Measurements from ENCODE around the gene RASSF5. TPM values are rescaled to one million over a fixed set of nuclear protein-coding genes. Genes with fewer than 3 reads are reported as not detected.
"Not testable (repeated sequence)": the region's sequence is repeated elsewhere in the genome, so short reads cannot be mapped to it uniquely, and the experiment has no call there.

Gene RASSF5
- total RNA-seq, 3 donors from 2014 or later = 11.0 to 17.0 (median 11.1) TPM

DNA sequence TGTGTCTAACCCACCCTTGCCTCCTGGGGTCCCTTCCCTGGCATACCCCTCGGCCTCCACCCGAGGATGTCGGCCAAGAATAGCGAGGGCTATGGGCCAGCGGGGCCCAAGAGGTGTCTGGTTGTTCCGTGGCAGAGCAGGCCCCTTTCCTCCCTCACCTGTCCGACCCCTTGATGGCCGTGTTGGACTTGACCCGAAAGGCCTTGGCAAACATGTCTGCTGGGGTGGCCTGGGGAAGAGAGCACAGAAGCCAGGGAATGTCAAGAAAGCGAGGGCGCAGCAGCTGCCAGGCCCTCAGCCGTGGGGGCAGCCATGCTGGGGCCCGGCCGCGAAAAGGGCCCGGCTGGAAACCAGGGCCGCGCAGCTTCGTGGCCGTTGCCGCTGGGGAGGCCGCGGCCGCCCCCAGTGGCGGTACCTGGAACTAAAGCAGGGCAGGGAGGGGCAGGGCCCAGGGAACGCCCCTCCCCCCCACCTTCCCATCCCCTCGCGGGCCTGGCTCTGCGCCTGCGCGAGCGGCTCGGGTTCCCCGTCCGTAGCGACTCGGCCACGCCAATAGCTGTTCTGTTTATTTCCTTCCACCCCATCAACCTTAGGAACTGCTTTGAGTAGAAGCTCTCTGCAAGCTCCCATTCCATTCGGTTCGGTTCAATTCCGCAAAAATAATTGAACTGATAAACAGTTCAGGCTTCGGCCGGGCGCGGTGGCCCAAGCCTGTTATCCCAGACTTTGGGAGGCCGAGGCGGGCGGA is 105.0 kb downstream of the RASSF5 start, which contains the start of gene EIF2D:
TSS of gene EIF2D (minus strand) at position 337 of the 748 bp plus-strand sequence. CDS start at position 214, 123 bp downstream.
- Histone ChIP-seq H3K4me3 (peak within 1 kb of the TSS; percentile 63 to 77 (median 67)), H3K27me3 (no peaks in the 10 kb centered on the region), H3K9me3 (no peaks in the 10 kb centered on the region), H3K27ac (peak within 1 kb of the TSS; percentile 89 to 95), H3K36me3 (no peaks in the 10 kb centered on the region), H3K4me1 (no peaks in the 10 kb centered on the region)
- intact Hi-C loops (cut with DNase I; ENCODE audit: low total_unique reads) = no loop called here
- peak; percentile 90 to 93 for DNase-seq (ENCODE audit: low spot score in 2 of 2)
- TF ChIP-seq, protein P1, sequence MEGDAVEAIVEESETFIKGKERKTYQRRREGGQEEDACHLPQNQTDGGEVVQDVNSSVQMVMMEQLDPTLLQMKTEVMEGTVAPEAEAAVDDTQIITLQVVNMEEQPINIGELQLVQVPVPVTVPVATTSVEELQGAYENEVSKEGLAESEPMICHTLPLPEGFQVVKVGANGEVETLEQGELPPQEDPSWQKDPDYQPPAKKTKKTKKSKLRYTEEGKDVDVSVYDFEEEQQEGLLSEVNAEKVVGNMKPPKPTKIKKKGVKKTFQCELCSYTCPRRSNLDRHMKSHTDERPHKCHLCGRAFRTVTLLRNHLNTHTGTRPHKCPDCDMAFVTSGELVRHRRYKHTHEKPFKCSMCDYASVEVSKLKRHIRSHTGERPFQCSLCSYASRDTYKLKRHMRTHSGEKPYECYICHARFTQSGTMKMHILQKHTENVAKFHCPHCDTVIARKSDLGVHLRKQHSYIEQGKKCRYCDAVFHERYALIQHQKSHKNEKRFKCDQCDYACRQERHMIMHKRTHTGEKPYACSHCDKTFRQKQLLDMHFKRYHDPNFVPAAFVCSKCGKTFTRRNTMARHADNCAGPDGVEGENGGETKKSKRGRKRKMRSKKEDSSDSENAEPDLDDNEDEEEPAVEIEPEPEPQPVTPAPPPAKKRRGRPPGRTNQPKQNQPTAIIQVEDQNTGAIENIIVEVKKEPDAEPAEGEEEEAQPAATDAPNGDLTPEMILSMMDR (IDR thresholded peaks at IDR 0.05) = peak; percentile 96 to 99 (median 98)
- TF ChIP-seq POLR2A (IDR thresholded peaks at IDR 0.05) (peak; percentile 39), POLR2AphosphoS5 (IDR thresholded peaks at IDR 0.05) (peak; percentile 76 to 96 (median 86))

DNA sequence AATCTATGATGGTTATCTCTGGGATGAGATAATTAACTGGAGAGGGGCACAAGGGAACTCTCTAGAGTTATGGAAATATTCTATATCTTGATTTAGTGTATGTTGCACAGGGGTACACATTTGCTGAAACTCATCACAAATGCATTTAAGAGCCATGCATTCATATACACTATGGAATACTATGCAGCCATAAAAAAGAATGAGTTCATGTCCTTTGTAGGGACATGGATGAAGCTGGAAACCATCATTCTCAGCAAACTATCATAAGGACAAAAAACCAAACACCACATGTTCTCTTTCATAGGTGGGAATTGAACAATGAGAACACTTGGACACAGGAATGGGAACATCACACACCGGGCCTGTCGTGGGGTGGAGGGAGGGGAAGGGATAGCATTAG is 119.1 kb downstream of the RASSF5 start:
- intact Hi-C loops (cut with DNase I; ENCODE audit: low total_unique reads); DNase-seq (ENCODE audit: low spot score in 2 of 2); H3K4me3 ChIP-seq; H3K27me3 ChIP-seq; H3K9me3 ChIP-seq; H3K36me3 ChIP-seq; H3K4me1 ChIP-seq; H3K27ac ChIP-seq: not testable (repeated sequence)

DNA sequence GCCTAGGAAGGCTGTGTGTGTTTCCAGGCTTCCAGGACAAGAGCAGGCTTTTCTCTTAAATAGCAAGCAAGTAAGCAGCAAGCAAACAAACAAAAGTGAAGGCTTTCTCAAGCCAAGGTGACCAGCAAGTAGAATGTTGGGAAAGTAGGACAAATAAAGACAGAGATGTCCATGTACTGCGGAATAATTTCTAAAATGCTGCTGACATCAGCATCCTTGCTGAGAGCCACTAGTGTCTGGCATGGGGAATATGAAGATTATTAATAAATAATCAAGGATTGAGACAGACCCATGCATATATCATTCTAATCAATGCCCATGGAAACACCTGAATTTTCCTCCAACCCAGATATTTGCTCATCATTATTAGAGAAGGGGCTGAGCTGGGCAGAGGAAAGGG is 121.6 kb downstream of the RASSF5 start:
- no peak for DNase-seq (ENCODE audit: low spot score in 2 of 2)
- intact Hi-C loops (cut with DNase I; ENCODE audit: low total_unique reads) = no loop called here
- Histone ChIP-seq H3K27me3 (no peaks in the 10 kb centered on the region), H3K4me1 (peaks cover 0 to 3% of the 10 kb centered on the region in 2 donors), H3K27ac (no peak overlapping the region), H3K9me3 (no peaks in the 10 kb centered on the region), H3K4me3 (no peak overlapping the region), H3K36me3 (no peaks in the 10 kb centered on the region)
- TF ChIP-seq POLR2A (IDR thresholded peaks at IDR 0.05) (no peak), POLR2AphosphoS5 (IDR thresholded peaks at IDR 0.05) (no peak)
- TF ChIP-seq, protein P1 (IDR thresholded peaks at IDR 0.05) = no peak

DNA sequence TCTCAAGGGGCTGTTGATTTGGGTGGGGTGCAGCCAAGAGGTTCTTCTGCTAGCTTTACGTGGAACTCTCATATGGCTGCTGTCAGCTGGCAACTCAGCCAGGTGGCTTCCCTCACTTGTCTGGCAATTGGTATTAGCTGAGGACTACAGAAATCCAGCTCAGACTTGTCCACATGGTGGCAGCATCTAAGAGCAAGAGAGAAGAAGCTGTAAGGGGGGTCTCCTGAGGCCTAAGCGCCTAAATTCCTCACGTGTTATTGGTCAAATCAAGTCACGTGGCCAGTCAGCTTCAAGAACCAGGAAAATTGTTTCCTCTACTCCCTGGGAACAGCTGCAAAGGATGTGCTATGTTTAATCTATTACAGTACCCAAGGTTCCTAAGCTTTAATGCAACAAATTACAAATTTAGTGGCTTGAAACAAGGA is 123.8 kb downstream of the RASSF5 start:
- H3K4me1 ChIP-seq = peaks cover 3 to 4% of the 10 kb centered on the region in 2 donors
- DNase-seq (ENCODE audit: low spot score in 2 of 2) = no peak
- no peak overlapping the region for H3K27ac ChIP-seq
- TF ChIP-seq, protein P1 (IDR thresholded peaks at IDR 0.05) = peak in 1 of 3 donors; percentile 17
- no peak for TF ChIP-seq POLR2A (IDR thresholded peaks at IDR 0.05)
- H3K27me3 ChIP-seq = no peaks in the 10 kb centered on the region
- H3K9me3 ChIP-seq = no peaks in the 10 kb centered on the region
- H3K4me3 ChIP-seq = no peak overlapping the region
- H3K36me3 ChIP-seq = no peaks in the 10 kb centered on the region
- intact Hi-C loops (cut with DNase I; ENCODE audit: low total_unique reads) = no loop called here

DNA sequence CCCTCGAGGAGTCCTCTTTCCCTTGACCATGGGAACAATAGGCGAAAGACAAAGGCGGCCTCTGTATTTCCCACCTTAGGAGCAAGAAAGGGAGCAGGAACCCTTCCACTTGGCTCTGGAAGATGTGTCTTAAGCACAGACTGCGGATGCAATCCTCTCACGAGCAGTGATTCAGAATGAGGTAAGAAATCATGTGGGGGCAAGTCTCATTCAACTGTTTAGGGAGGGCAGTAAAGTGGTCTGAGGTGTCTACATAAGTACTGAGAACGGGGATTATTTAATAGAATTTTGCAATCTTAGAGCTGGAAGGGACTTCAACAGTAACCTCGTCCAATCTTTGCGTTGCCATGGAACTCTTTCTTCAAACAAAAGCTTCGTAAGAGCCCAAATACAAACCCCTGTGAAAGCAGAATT is 126.4 kb downstream of the RASSF5 start:
- H3K27ac ChIP-seq = peak overlapping the region; percentile 91 to 92
- intact Hi-C loops (cut with DNase I; ENCODE audit: low total_unique reads) = no loop called here
- no peak overlapping the region for H3K4me3 ChIP-seq
- H3K4me1 ChIP-seq = peaks cover 3 to 4% of the 10 kb centered on the region in 2 donors
- H3K36me3 ChIP-seq = no peaks in the 10 kb centered on the region
- DNase-seq (ENCODE audit: low spot score in 2 of 2) = no peak
- no peaks in the 10 kb centered on the region for H3K9me3 ChIP-seq
- H3K27me3 ChIP-seq = no peaks in the 10 kb centered on the region
- TF ChIP-seq POLR2AphosphoS5 (IDR thresholded peaks at IDR 0.05) (peak; percentile 39 to 64 (median 52)), POLR2A (IDR thresholded peaks at IDR 0.05) (no peak)

DNA sequence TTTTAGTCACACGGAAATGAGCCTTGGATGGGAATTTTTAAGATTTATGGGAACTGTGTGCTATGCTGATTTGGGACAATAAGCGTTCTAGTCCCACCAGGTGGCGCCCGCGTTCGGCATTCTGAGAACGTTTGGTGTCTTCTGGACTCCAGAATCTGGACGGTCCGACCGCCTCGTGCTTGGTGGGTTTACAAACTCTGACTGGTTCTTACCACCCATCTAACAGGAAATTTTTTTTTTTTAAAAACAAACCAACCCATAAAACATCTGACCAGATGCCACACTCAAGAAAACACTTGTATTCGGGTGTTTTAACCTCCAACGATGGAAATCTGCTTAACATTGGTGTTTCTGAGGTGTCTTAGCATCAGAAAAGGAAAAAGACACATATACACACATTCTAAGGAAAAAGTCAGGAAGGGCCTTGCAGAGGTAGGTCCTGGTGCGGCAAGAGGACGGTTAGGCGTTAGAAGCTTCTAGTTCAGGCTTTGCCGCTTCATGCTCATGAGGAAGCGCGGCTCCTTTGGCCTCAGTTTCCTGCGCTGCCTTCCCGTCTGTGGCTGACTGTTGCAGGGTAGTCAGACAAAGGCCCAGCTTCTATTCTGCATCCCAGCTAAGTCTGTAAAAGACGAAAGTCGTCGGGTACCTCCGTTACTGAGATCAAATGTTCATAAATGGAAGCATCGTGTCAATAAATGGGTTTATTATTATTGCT is 127.2 kb downstream of the RASSF5 start:
- intact Hi-C loops (cut with DNase I; ENCODE audit: low total_unique reads) = no loop called here
- peaks cover 3 to 4% of the 10 kb centered on the region in 2 donors for H3K4me1 ChIP-seq
- DNase-seq (ENCODE audit: low spot score in 2 of 2) = peak; percentile 91 to 92

More for the DNA sequence above, 127.2 kb downstream of the RASSF5 start:
- H3K4me3 ChIP-seq = peak overlapping the region; percentile 84 to 90 (median 85)
- H3K27me3 ChIP-seq = no peaks in the 10 kb centered on the region
- H3K9me3 ChIP-seq = no peaks in the 10 kb centered on the region
- TF ChIP-seq POLR2A (IDR thresholded peaks at IDR 0.05) (no peak), POLR2AphosphoS5 (IDR thresholded peaks at IDR 0.05) (peak in 2 of 3 donors; percentile 31 to 60)
- TF ChIP-seq, protein P1 (IDR thresholded peaks at IDR 0.05) = peak; percentile 85 to 90 (median 85)
- H3K27ac ChIP-seq = peak overlapping the region; percentile 90 to 92
- no peaks in the 10 kb centered on the region for H3K36me3 ChIP-seq
